Neural cell (in vitro differentiated cells): Measurements from ENCODE around the gene FBXO47. TPM values are rescaled to one million over a fixed set of nuclear protein-coding genes. Genes with fewer than 3 reads are reported as not detected.

Experiments
- H2AFZ ChIP-seq: fragments of 200-600, 300-800 bp; sonication (generic), shearing (Covaris generic); 2 replicates; pipeline ENCODE4 v1.6.0; 2014; ENCODE audit warnings: low read depth, mild to moderate bottlenecking, antibody characterized with exemption, low read length, moderate library complexity
- H3F3A ChIP-seq: fragments of 200-600 bp; shearing (Covaris generic); 2 replicates; pipeline ENCODE4 v1.6.1; 2016; ENCODE audit warnings: mild to moderate bottlenecking, moderate library complexity, mixed read lengths, antibody characterized with exemption, low read length; ENCODE audit not compliant: insufficient read depth, poor library complexity, severe bottlenecking
- H3K27ac ChIP-seq: fragments of 200-600, 300-800 bp; sonication (generic), shearing (Covaris generic); 2 replicates; pipeline ENCODE4 v1.5.1; 2014; ENCODE audit warnings: mild to moderate bottlenecking, low read length, moderate library complexity
- H3K27me3 ChIP-seq: fragments of 300-800, 200-600 bp; sonication (generic), shearing (Covaris generic); 2 replicates; pipeline ENCODE4 v1.6.0; 2014; ENCODE audit warnings: mild to moderate bottlenecking, low read depth, low read length, moderate library complexity; ENCODE audit not compliant: insufficient read depth
- H3K36me3 ChIP-seq: fragments of 300-800, 200-600 bp; sonication (generic), shearing (Covaris generic); 2 replicates; pipeline ENCODE4 v1.5.1; 2014; ENCODE audit warnings: mild to moderate bottlenecking, antibody characterized with exemption, low read length, moderate library complexity; ENCODE audit not compliant: insufficient read depth
- H3K4me2 ChIP-seq: fragments of 300-800, 200-600 bp; sonication (generic), shearing (Covaris generic); 2 replicates; pipeline ENCODE4 v1.6.0; 2014; ENCODE audit warnings: mild to moderate bottlenecking, low read length
- H3K4me3 ChIP-seq: fragments of 300-800, 200-600 bp; sonication (generic), shearing (Covaris generic); 2 replicates; pipeline ENCODE4 v1.5.1; 2014; ENCODE audit warnings: mild to moderate bottlenecking, low read length, moderate library complexity
- H3K79me2 ChIP-seq: fragments of 200-600 bp; shearing (Covaris generic); replicated peaks from 2 replicates; pipeline ENCODE4 v1.6.0; 2014; ENCODE audit warnings: mild to moderate bottlenecking, low read length, moderate library complexity; ENCODE audit not compliant: insufficient read depth
- H3K9ac ChIP-seq: fragments of 300-800, 200-600 bp; sonication (generic), shearing (Covaris generic); 2 replicates; pipeline ENCODE4 v1.6.1; 2016; ENCODE audit warnings: mild to moderate bottlenecking, low read length, mixed read lengths
- H3K9me2 ChIP-seq: fragments of 200-600 bp; shearing (Covaris generic); 2 replicates; pipeline ENCODE4 v1.6.1; 2016; ENCODE audit warnings: mild to moderate bottlenecking, low read length, mixed read lengths; ENCODE audit not compliant: insufficient read depth
- H3K9me3 ChIP-seq: fragments of 200-600, 300-800 bp; sonication (generic), shearing (Covaris generic); 2 replicates; pipeline ENCODE4 v1.6.1; 2016; ENCODE audit warnings: mild to moderate bottlenecking, mixed run types, low read length, moderate library complexity, mixed read lengths
- H4K20me1 ChIP-seq: fragments of 200-600 bp; shearing (Covaris generic); 2 replicates; pipeline ENCODE4 v1.6.1; 2016; ENCODE audit warnings: mild to moderate bottlenecking, mixed run types; ENCODE audit not compliant: insufficient read depth
- EP300 ChIP-seq: fragments of 450-650 bp; conservative IDR thresholded peaks from 2 replicates; pipeline ENCODE4 v1.6.1; 2014; ENCODE audit warnings: antibody characterized with exemption, mild to moderate bottlenecking, moderate library complexity; ENCODE audit not compliant: poor library complexity, severe bottlenecking
- EZH2 ChIP-seq: fragments of 200-600, 300-800 bp; shearing (Covaris generic), sonication (generic); IDR thresholded peaks from 2 replicates; pipeline ENCODE4 v1.6.1; 2014; ENCODE audit warnings: antibody characterized with exemption, low read length, borderline replicate concordance, mild to moderate bottlenecking; ENCODE audit not compliant: insufficient read depth, poor library complexity, severe bottlenecking
- MXI1 ChIP-seq: fragments of 450-650 bp; conservative IDR thresholded peaks from 2 replicates; pipeline ENCODE4 v1.6.1; 2014; ENCODE audit warnings: antibody characterized with exemption, mild to moderate bottlenecking; ENCODE audit not compliant: poor library complexity, severe bottlenecking
- POLR2AphosphoS5 ChIP-seq: IDR thresholded peaks from 2 replicates; pipeline ENCODE4 v1.6.1; 2012
- RAD21 ChIP-seq: fragments of 450-650 bp; conservative IDR thresholded peaks from 2 replicates; pipeline ENCODE4 v1.6.1; 2014; ENCODE audit warnings: antibody characterized with exemption, mild to moderate bottlenecking, moderate library complexity
- REST ChIP-seq: IDR thresholded peaks from 2 replicates; pipeline ENCODE4 v1.6.1; 2012; ENCODE audit warnings: borderline replicate concordance
- SMC3 ChIP-seq: fragments of 450-650 bp; conservative IDR thresholded peaks from 2 replicates; pipeline ENCODE4 v1.6.1; 2014; ENCODE audit warnings: antibody characterized with exemption, mild to moderate bottlenecking, moderate library complexity; ENCODE audit not compliant: poor library complexity
- TAF1 ChIP-seq: IDR thresholded peaks from 2 replicates; pipeline ENCODE4 v1.6.1; 2012; ENCODE audit warnings: low read depth
- polyA plus RNA-seq: library from polyadenylated mRNA; depleted of rRNA; stranded (reverse); fragments of >200 nt; gene quantifications from 2 replicates; pipeline ENCODE4 v1.2.3, GENCODE V29; 2014
- TF ChIP-seq, protein P1 (sequence below): fragments of 450-650 bp; IDR thresholded peaks from 2 replicates; pipeline ENCODE4 v1.5.1; 2014; ENCODE audit warnings: antibody characterized with exemption, mild to moderate bottlenecking, moderate library complexity; ENCODE audit not compliant: poor library complexity, severe bottlenecking

Gene FBXO47
- polyA plus RNA-seq, 1 donor from 2014 or later, result not detected

DNA sequence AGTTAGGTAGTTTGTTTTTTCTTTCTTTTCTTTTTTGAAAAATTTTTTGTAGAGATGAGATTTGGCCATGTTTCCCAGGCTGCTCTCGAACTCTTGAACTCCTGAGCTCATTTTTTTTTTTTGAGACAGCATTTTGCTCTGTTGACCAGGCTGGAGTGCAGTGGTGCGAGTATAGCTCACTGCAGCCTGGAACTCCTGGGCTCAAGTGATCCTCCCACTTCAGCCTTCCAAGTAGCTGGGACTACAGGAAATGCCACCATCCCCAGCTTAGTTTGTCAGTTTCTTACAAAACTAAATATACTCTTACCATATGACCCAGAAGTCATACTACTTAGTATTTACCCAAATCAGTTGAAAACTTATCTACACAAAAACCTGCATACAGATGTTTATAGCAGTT is 14.4 kb upstream of the FBXO47 start:
- H4K20me1 ChIP-seq, result no peaks in the 10 kb centered on the region
- H3K9me3 ChIP-seq, result no peaks in the 10 kb centered on the region
- H3K27ac ChIP-seq, result no peak overlapping the region
- TF ChIP-seq, protein P1, sequence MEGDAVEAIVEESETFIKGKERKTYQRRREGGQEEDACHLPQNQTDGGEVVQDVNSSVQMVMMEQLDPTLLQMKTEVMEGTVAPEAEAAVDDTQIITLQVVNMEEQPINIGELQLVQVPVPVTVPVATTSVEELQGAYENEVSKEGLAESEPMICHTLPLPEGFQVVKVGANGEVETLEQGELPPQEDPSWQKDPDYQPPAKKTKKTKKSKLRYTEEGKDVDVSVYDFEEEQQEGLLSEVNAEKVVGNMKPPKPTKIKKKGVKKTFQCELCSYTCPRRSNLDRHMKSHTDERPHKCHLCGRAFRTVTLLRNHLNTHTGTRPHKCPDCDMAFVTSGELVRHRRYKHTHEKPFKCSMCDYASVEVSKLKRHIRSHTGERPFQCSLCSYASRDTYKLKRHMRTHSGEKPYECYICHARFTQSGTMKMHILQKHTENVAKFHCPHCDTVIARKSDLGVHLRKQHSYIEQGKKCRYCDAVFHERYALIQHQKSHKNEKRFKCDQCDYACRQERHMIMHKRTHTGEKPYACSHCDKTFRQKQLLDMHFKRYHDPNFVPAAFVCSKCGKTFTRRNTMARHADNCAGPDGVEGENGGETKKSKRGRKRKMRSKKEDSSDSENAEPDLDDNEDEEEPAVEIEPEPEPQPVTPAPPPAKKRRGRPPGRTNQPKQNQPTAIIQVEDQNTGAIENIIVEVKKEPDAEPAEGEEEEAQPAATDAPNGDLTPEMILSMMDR, result no peak
- no peak for TF ChIP-seq EP300
- TF ChIP-seq MXI1, result no peak
- TF ChIP-seq EZH2, result no peak
- TF ChIP-seq REST, result no peak
- no peak for TF ChIP-seq RAD21
- no peaks in the 10 kb centered on the region for H3K36me3 ChIP-seq
- no peaks in the 10 kb centered on the region for H3K79me2 ChIP-seq
- no peak overlapping the region for H3K4me2 ChIP-seq
- no peaks in the 10 kb centered on the region for H3F3A ChIP-seq
- H3K27me3 ChIP-seq, result no peaks in the 10 kb centered on the region
- no peaks in the 10 kb centered on the region for H3K9me2 ChIP-seq
- no peak overlapping the region for H2AFZ ChIP-seq
- no peak overlapping the region for H3K9ac ChIP-seq
- no peak overlapping the region for H3K4me3 ChIP-seq

- Histone ChIP-seq H3K9me3 (no peaks in the 10 kb centered on the region), H3K4me3 (no peak overlapping the region), H2AFZ (no peak overlapping the region), H3K27ac (no peak overlapping the region), H3K9ac (no peak overlapping the region), H3F3A (no peaks in the 10 kb centered on the region), H4K20me1 (no peaks in the 10 kb centered on the region), H3K9me2 (no peaks in the 10 kb centered on the region), H3K4me2 (no peak overlapping the region), H3K27me3 (no peaks in the 10 kb centered on the region), H3K36me3 (no peaks in the 10 kb centered on the region), H3K79me2 (no peaks in the 10 kb centered on the region)
- no peak for TF ChIP-seq TAF1
- TF ChIP-seq EZH2, result no peak
Observed at GRCh38 chr17:38980490-38981217, 13.5 kb upstream of the FBXO47 start.

- no peak overlapping the region for H3K9ac ChIP-seq
- H3F3A ChIP-seq, result no peaks in the 10 kb centered on the region
- H4K20me1 ChIP-seq, result no peaks in the 10 kb centered on the region
- H3K4me2 ChIP-seq, result no peak overlapping the region
- H3K79me2 ChIP-seq, result no peaks in the 10 kb centered on the region
- TF ChIP-seq REST (no peak), SMC3 (no peak), POLR2AphosphoS5 (no peak), MXI1 (no peak), EP300 (no peak), EZH2 (no peak), TAF1 (no peak), RAD21 (no peak)
- TF ChIP-seq, protein P1, result no peak
- no peak overlapping the region for H3K27ac ChIP-seq
- no peaks in the 10 kb centered on the region for H3K9me2 ChIP-seq
- no peak overlapping the region for H2AFZ ChIP-seq
- no peaks in the 10 kb centered on the region for H3K9me3 ChIP-seq
- no peaks in the 10 kb centered on the region for H3K36me3 ChIP-seq
- H3K4me3 ChIP-seq, result no peak overlapping the region
- no peaks in the 10 kb centered on the region for H3K27me3 ChIP-seq
Observed at GRCh38 chr17:38978180-38978579, 11.0 kb upstream of the FBXO47 start.
